Activated effector memory CD4-positive, alpha-beta T cell treated with Interleukin-2 at 50 U/mL for 16 hours (primary cell): ENCODE measurements around the gene WDR77.

ENCODE experiments used
- DNase-seq: peaks from one replicate; pipeline ENCODE4 v3.0.0-alpha.2; 2020

WDR77 gene

GRCh38 chr1:111467865-111468716, 19.0 kb upstream of the WDR77 start:
- no peak for DNase-seq

GRCh38 chr1:111466480-111466879, 17.4 kb upstream of the WDR77 start:
- no peak for DNase-seq

GRCh38 chr1:111465754-111466153, 16.7 kb upstream of the WDR77 start:
- DNase-seq, result no peak

GRCh38 chr1:111463029-111463683, 14.1 kb upstream of the WDR77 start:
- no peak for DNase-seq

GRCh38 chr1:111462370-111463028, 13.4 kb upstream of the WDR77 start:
- no peak for DNase-seq

- DNase-seq, result no peak
Observed at GRCh38 chr1:111461765-111462164, 12.7 kb upstream of the WDR77 start.

GRCh38 chr1:111455642-111456031, 6.6 kb upstream of the WDR77 start:
- DNase-seq, result no peak

- DNase-seq, result no peak
Observed at GRCh38 chr1:111454859-111455641, 6.0 kb upstream of the WDR77 start.

- no peak for DNase-seq
Observed at GRCh38 chr1:111453706-111454105, 4.7 kb upstream of the WDR77 start.

GRCh38 chr1:111452581-111452980, 3.5 kb upstream of the WDR77 start:
- DNase-seq, result no peak

GRCh38 chr1:111450185-111450584, 1.1 kb upstream of the WDR77 start:
- no peak for DNase-seq

- DNase-seq, result no peak
Observed at GRCh38 chr1:111449703-111450017, 604 bp upstream of the WDR77 start.

- no peak for DNase-seq
Observed at GRCh38 chr1:111448482-111448917, 556 bp downstream of the WDR77 start.

GRCh38 chr1:111446967-111447892, 1.8 kb downstream of the WDR77 start:
- no peak for DNase-seq

- DNase-seq, result no peak
Observed at GRCh38 chr1:111446546-111446945, 2.5 kb downstream of the WDR77 start.

GRCh38 chr1:111444031-111444430, 5.0 kb downstream of the WDR77 start:
- no peak for DNase-seq

GRCh38 chr1:111442457-111442856, 6.6 kb downstream of the WDR77 start:
- DNase-seq, result no peak

GRCh38 chr1:111441573-111442192, 7.4 kb downstream of the WDR77 start:
- peak; percentile 53 for DNase-seq

GRCh38 chr1:111439461-111440351, 9.3 kb downstream of the WDR77 start:
- DNase-seq, result no peak

- DNase-seq, result no peak
Observed at GRCh38 chr1:111436726-111437125, 12.3 kb downstream of the WDR77 start.
